Stimulated activated CD8-positive, alpha-beta memory T cell treated with anti-CD3 and anti-CD28 coated beads, Interleukin-4, amount 100 ng/mL, for 48 hours (primary cell): ENCODE data around the gene ALDH2.
"Not testable (repeated sequence)": the region's sequence is repeated elsewhere in the genome, so short reads cannot be mapped to it uniquely, and the experiment has no call there.

Source experiments
- DNase-seq: peaks from one replicate; pipeline ENCODE4 v3.0.0-alpha.2; 2020

Gene ALDH2

GRCh38 chr12:111791507-111791906 lies 24.8 kb downstream of the ALDH2 start:
- no peak for DNase-seq

GRCh38 chr12:111792155-111792855 lies 25.6 kb downstream of the ALDH2 start:
- DNase-seq = no peak

GRCh38 chr12:111792856-111793235 lies 26.1 kb downstream of the ALDH2 start:
- DNase-seq = no peak

- no peak for DNase-seq
Observed at GRCh38 chr12:111798182-111798581, 31.4 kb downstream of the ALDH2 start.

- DNase-seq = no peak
Observed at GRCh38 chr12:111799758-111800157, 33.0 kb downstream of the ALDH2 start.

GRCh38 chr12:111803038-111803626 lies 36.4 kb downstream of the ALDH2 start:
- no peak for DNase-seq

GRCh38 chr12:111803851-111804250 lies 37.1 kb downstream of the ALDH2 start:
- no peak for DNase-seq

GRCh38 chr12:111806304-111806703 lies 39.6 kb downstream of the ALDH2 start:
- DNase-seq = no peak

GRCh38 chr12:111807232-111807631 lies 40.5 kb downstream of the ALDH2 start:
- DNase-seq = no peak

- DNase-seq = peak; percentile 74
Observed at GRCh38 chr12:111812881-111813741, 46.4 kb downstream of the ALDH2 start.

GRCh38 chr12:111816065-111816615 lies 49.4 kb downstream of the ALDH2 start:
- no peak for DNase-seq

- DNase-seq = not testable (repeated sequence)
Observed at GRCh38 chr12:111816898-111817297, 50.2 kb downstream of the ALDH2 start.

- no peak for DNase-seq
Observed at GRCh38 chr12:111818340-111818739, 51.6 kb downstream of the ALDH2 start.

- no peak for DNase-seq
Observed at GRCh38 chr12:111819191-111820158, 52.7 kb downstream of the ALDH2 start.

GRCh38 chr12:111820828-111821227 lies 54.1 kb downstream of the ALDH2 start:
- DNase-seq = not testable (repeated sequence)

- no peak for DNase-seq
Observed at GRCh38 chr12:111822886-111823285, 56.2 kb downstream of the ALDH2 start.

GRCh38 chr12:111823891-111824290 lies 57.2 kb downstream of the ALDH2 start:
- DNase-seq = no peak

- not testable (repeated sequence) for DNase-seq
Observed at GRCh38 chr12:111824312-111824711, 57.6 kb downstream of the ALDH2 start.

- no peak for DNase-seq
Observed at GRCh38 chr12:111825509-111825908, 58.8 kb downstream of the ALDH2 start.

- no peak for DNase-seq
Observed at GRCh38 chr12:111826316-111826715, 59.6 kb downstream of the ALDH2 start.

- DNase-seq = no peak
Observed at GRCh38 chr12:111826992-111827391, 60.3 kb downstream of the ALDH2 start.

GRCh38 chr12:111827907-111828306 lies 61.2 kb downstream of the ALDH2 start:
- no peak for DNase-seq
